HG03354 (cell line): ENCODE data around the gene SLC38A1.
"Not testable (repeated sequence)": the region's sequence is repeated elsewhere in the genome, so short reads cannot be mapped to it uniquely, and the experiment has no call there.

Experiments used
- ATAC-seq: cut with Tn5 transposase; IDR thresholded peaks from one replicate; pipeline ENCODE4 v1.9.1; 2021; ENCODE audit warnings: mild to moderate bottlenecking; ENCODE audit not compliant: unreplicated experiment, poor library complexity, severe bottlenecking

Gene SLC38A1

GRCh38 chr12:46210873-46211439 is 57.9 kb downstream of the SLC38A1 start:
- no peak for ATAC-seq

- peak; percentile 73 for ATAC-seq
Observed at GRCh38 chr12:46209914-46210872, 58.6 kb downstream of the SLC38A1 start.

GRCh38 chr12:46209170-46209569 is 59.7 kb downstream of the SLC38A1 start:
- ATAC-seq = no peak

- ATAC-seq = no peak
Observed at GRCh38 chr12:46208370-46208769, 60.5 kb downstream of the SLC38A1 start.

GRCh38 chr12:46207644-46208043 is 61.2 kb downstream of the SLC38A1 start:
- peak; percentile 40 for ATAC-seq

GRCh38 chr12:46206471-46206870 is 62.4 kb downstream of the SLC38A1 start:
- no peak for ATAC-seq

GRCh38 chr12:46205294-46205693 is 63.5 kb downstream of the SLC38A1 start:
- ATAC-seq = no peak

GRCh38 chr12:46201284-46201789 is 67.5 kb downstream of the SLC38A1 start:
- no peak for ATAC-seq

GRCh38 chr12:46200551-46200950 is 68.3 kb downstream of the SLC38A1 start:
- ATAC-seq = no peak

- no peak for ATAC-seq
Observed at GRCh38 chr12:46198913-46199312, 69.9 kb downstream of the SLC38A1 start.

GRCh38 chr12:46197883-46198282 is 71.0 kb downstream of the SLC38A1 start:
- no peak for ATAC-seq

GRCh38 chr12:46190533-46190932 is 78.3 kb downstream of the SLC38A1 start:
- ATAC-seq = not testable (repeated sequence)

- ATAC-seq = no peak
Observed at GRCh38 chr12:46188170-46188569, 80.7 kb downstream of the SLC38A1 start.

- ATAC-seq = no peak
Observed at GRCh38 chr12:46187023-46187422, 81.8 kb downstream of the SLC38A1 start.

- ATAC-seq = no peak
Observed at GRCh38 chr12:46186088-46186487, 82.8 kb downstream of the SLC38A1 start.

GRCh38 chr12:46185686-46186085 is 83.2 kb downstream of the SLC38A1 start:
- no peak for ATAC-seq

GRCh38 chr12:46184798-46185595 is 83.8 kb downstream of the SLC38A1 start:
- no peak for ATAC-seq

- ATAC-seq = no peak
Observed at GRCh38 chr12:46183112-46183511, 85.7 kb downstream of the SLC38A1 start.

GRCh38 chr12:46181465-46181864 is 87.4 kb downstream of the SLC38A1 start:
- ATAC-seq = no peak
